Measurements from ENCODE around the gene SOX11.
"Not testable (repeated sequence)": the region's sequence is repeated elsewhere in the genome, so short reads cannot be mapped to it uniquely, and the experiment has no call there.

SOX11 gene

DNA sequence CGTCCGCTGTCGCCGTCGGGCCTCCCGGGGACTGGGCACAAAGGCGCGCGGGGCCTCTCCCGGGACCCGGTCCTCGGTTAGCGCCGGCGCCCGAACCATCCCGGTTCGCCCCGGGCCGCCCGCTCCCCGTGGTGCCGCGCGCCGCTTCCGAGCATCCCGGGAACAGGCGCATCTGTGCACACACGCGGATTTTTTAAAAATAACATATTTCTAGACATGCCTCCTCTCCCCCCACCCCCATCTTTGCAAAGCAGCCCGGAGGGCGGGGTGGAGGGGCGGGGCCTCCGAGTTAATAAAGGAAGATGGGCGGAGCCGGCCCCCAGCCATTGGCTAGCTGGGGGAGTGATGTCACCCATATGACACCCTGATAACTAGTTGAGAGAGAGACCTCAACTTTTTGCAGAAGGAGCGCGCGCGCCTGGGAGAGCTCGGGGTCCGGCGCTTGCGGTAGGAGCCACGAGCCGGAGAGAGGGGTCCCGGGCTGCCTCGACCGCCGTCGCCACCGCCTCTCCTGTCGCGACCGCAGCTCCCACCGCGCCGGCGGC lies at the start of gene SOX11:
Gene SOX11 (plus strand): TSS at position 400 of the 545 bp plus-strand sequence. CDS start 338 bp downstream, outside the sequence.
- DNase-seq, result no peak

DNA sequence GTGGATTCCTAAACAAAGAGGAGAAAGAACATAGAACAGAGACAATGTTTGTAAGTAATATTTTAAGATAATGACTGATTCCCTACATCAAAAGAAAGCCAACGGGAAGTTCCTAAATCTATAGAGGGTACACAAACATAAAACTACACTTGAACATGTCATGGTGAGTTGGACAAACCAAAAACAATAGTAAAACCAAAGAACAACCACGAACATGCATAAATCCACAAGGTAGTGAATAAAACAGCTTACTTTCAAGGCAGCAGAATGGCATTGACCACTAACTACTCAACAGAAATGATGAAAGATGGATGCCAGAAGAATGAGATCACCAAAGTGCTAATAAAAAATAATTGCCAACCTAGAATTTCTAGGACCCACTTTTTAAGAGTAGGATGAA lies 39.5 kb upstream of the SOX11 start:
- not testable (repeated sequence) for DNase-seq

DNA sequence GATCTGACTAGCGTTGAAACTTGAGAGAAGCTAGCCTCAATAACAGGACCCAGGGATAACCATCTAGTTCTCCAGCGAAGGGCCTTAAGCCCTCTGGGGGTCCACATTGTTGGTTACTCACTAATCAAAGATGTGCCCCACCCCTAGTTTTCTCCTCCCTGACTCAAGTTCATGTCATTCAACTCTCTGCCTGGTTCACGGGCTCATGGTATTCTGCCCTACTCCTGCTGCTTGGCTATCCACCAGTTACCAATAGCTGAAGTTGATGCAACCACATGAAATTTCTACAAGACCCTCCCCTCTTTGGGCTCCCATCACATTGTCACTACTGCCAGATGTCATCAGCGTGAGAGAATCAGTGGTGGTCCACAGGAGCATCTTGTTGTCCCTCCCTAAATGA lies 38.4 kb upstream of the SOX11 start:
- DNase-seq, result not testable (repeated sequence)

- no peak for DNase-seq
Observed at GRCh38 chr2:5657231-5657630, 35.0 kb upstream of the SOX11 start.

DNA sequence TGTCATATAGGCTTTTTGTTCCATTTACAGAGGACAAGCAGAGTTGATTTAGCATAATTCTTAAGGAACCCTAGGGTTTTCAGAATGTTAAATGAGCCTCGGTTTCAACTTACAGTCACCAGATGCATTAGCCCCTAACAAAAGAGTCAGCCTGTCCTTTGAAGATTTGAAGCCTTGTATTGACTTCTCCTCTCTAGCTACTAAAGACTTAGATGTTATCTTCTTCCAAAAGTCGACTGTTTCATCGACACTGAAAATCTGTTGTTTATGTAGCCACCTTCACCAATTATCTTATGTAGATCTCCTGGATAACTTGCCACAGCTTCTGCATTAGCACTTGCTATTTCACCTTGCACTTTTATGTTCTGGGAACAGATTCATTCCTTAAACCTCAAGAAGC lies 31.6 kb upstream of the SOX11 start:
- DNase-seq, result no peak

DNA sequence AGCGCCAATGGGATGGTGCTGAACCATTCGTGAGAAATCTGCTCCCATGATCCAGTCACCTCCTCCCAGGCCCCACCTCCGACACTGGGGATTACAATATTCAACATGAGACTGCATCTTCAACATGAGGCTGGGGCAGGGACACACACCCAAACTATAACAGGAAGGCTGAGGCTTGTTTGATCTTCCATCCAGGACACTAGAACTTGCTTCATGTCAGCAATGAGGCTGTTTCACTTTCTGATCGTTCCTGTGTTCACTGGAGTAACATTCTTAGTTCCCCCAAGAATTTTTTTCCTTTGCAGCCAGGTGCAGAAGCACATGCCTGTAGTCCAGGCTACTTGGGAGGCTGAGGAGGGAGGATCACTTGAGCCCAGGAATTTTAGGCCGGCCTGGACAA lies 30.8 kb upstream of the SOX11 start:
- no peak for DNase-seq

GRCh38 chr2:5664278-5664681 lies 27.9 kb upstream of the SOX11 start:
- DNase-seq, result no peak

GRCh38 chr2:5665066-5665465 lies 27.1 kb upstream of the SOX11 start:
- DNase-seq, result no peak

- no peak for DNase-seq
Observed at GRCh38 chr2:5666798-5667197, 25.4 kb upstream of the SOX11 start.

DNA sequence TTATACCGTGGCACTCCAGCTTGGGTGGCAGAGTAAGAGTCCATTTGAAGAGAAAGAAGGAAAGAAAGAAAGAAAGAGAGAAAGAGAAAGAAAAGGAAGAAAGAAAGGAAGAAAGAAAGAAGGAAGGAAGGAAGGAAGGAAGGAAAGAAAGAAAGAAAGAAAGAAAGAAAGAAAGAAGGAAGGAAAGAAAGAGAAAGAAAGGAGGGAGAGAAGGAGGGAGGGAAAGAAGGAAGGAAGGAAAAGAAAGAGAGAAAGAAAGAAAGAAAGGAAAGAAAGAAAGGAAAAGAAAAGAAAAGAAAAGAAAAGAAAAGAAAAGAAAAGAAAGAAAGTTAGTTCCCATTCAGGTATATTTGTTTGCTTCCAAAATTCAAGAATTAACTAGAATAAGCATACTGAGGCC lies 24.5 kb upstream of the SOX11 start:
- not testable (repeated sequence) for DNase-seq

DNA sequence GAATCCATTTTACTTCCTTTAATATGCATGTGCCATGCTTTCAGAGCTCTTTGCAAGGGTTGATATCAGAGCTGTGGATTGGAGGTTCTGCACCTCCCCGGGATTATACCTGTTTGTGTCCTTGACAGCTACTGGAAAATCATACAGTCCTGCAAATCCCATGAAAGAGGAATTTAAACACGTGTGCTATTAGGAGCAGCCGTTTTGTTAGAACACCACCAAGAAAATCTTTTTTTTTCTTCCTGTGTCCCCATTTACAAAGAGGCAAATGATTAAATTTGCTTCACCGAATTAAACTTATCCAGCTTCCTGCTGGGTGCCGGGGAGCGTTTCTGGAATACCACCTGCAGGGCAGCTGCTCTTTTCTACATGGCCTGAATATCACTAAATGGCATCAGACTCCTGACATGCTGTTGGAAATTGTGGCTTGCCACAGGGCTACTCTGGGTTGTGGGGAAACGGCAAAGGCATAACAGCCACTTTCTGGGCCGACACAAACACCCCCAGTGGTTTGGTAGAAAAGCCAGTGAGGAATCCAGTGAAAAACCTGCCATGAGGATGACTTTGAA lies 23.4 kb upstream of the SOX11 start:
- no peak for DNase-seq

GRCh38 chr2:5672749-5673144 lies 19.4 kb upstream of the SOX11 start:
- no peak for DNase-seq

GRCh38 chr2:5673145-5674025 lies 18.8 kb upstream of the SOX11 start:
- no peak for DNase-seq

GRCh38 chr2:5674026-5674340 lies 18.2 kb upstream of the SOX11 start:
- DNase-seq, result no peak

- DNase-seq, result no peak
Observed at GRCh38 chr2:5677133-5677532, 15.1 kb upstream of the SOX11 start.

DNA sequence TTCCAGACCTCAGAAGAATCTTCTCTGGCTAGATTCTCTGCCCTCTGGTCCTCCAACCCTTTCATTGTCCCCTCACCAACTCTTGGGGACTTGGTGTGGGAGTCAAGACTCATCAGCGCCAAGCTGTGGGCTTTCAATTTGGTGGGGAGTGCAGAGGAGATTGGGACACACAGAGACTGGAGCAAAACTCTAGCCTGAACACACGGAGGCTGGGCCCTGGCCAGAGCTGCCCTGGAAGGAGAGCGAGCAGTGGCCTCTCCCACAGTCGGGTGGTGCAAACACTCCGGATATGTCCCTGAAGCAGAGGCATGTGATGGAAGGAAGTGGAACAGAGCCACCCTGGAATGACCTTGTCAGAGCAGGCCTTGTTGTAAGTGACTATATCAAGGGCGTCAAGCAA lies 8.7 kb upstream of the SOX11 start:
- DNase-seq, result no peak

GRCh38 chr2:5685225-5685624 lies 7.0 kb upstream of the SOX11 start:
- no peak for DNase-seq

- no peak for DNase-seq
Observed at GRCh38 chr2:5686068-5686467, 6.1 kb upstream of the SOX11 start.

- no peak for DNase-seq
Observed at GRCh38 chr2:5686536-5686935, 5.6 kb upstream of the SOX11 start.

GRCh38 chr2:5689750-5690149 lies 2.4 kb upstream of the SOX11 start:
- DNase-seq, result no peak

- no peak for DNase-seq
Observed at GRCh38 chr2:5690286-5690685, 1.9 kb upstream of the SOX11 start.

DNA sequence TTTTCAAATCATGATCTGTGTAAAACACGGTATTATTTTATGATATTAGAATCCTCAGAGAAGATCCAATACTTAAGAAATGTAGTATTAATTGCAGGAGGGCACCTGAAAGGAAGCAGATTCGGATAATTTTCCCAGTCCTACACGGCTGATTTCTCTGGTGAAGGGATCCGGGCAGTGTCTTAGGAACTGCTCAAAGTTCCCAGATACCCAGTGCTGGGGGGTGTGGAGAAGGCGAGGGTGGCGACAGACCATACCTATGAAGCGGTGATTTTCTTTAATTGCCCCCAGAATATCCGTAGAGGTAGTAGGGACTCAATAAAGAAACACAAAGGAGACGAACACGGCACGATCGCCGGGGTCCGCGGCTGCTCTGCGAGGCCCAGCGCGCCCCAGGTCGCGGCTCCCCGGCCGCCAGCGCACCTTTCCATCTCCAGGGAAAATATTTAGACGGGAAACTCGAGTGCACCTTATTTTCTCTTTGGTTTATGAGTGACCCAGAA lies 1.4 kb upstream of the SOX11 start:
- no peak for DNase-seq

GRCh38 chr2:5691221-5691984 lies 781 bp upstream of the SOX11 start:
- DNase-seq, result no peak

Data from CD4-positive, alpha-beta T cell treated with Interferon gamma for 1 hour (primary cell).